ENCODE results near the gene MEN1. TPM values are rescaled to one million over a fixed set of nuclear protein-coding genes. Genes with fewer than 3 reads are reported as not detected.

Gene MEN1
- total RNA-seq, 4 donors from 2014 or later = 8.6 to 15.8 (median 13.4) TPM

DNA sequence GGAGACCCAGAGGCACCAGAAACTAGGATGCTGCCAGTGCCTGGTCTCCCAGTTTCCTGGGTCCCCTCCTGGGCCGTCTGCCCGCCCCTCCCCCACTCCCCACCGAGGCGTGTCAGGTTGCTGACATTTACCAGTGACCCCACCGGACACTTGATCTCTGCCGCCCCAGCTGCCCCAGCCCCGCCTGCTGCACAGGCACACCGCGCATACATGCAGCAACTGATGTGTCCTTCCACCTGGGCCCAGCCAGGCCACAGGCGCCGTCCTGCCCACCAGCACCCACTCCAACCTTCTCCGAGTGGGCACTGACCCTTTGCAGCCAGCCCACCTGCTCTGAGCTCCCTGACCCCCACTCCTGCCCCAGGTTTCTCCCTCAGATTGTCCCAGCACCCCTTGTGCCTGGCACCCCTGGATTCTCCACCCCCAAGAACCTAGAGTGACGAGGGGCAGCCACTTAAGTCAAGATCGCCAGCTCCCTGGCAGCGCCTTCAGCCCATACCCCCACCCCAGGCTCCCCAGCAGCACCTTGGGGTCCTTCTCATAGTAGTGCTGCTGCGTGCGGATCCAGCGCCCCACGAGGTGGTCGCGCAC lies 51.1 kb downstream of the MEN1 start:
- TF ChIP-seq, protein P1, sequence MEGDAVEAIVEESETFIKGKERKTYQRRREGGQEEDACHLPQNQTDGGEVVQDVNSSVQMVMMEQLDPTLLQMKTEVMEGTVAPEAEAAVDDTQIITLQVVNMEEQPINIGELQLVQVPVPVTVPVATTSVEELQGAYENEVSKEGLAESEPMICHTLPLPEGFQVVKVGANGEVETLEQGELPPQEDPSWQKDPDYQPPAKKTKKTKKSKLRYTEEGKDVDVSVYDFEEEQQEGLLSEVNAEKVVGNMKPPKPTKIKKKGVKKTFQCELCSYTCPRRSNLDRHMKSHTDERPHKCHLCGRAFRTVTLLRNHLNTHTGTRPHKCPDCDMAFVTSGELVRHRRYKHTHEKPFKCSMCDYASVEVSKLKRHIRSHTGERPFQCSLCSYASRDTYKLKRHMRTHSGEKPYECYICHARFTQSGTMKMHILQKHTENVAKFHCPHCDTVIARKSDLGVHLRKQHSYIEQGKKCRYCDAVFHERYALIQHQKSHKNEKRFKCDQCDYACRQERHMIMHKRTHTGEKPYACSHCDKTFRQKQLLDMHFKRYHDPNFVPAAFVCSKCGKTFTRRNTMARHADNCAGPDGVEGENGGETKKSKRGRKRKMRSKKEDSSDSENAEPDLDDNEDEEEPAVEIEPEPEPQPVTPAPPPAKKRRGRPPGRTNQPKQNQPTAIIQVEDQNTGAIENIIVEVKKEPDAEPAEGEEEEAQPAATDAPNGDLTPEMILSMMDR (IDR thresholded peaks at IDR 0.05; ENCODE audit: low read depth) = no peak

DNA sequence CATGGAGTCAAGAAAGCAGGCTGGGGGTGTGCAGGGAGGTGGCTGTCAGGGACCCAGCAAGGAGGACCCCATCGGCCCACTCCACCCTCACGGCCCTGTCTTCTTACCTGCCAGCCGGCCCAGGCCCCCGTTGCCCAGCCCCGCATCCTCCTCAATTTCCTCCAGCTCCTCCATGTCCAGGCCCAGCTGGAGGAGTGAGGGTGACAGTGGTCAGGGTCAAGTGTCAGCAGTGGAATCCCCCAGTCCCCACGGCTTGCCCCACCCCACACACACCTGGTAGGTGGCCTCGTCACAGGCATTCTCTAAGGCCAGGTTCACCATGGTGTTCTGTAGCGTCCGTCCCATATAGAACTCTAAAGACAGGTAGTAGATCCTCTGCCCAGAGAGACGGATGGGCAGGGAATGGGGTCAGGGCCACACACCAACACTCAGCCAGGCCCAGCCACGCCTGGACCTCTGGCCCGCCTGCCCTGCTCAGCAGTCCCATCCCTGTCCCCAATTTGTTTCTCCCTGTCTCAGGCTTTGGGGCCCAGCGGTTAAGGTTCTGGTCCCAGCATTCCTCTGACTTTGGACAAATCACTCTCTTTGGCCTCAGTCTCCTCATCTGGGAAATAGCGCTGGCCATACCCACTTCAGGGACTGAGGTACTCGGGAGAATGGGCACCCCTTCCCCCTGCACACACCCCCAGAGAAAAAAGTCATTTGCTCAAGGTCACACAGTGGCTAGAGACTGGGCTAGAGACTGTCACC lies 51.8 kb downstream of the MEN1 start:
- TF ChIP-seq, protein P1 (IDR thresholded peaks at IDR 0.05; ENCODE audit: low read depth) = no peak

- TF ChIP-seq, protein P1 (IDR thresholded peaks at IDR 0.05; ENCODE audit: low read depth) = no peak
Observed at GRCh38 chr11:64757549-64758329, 52.6 kb downstream of the MEN1 start.

DNA sequence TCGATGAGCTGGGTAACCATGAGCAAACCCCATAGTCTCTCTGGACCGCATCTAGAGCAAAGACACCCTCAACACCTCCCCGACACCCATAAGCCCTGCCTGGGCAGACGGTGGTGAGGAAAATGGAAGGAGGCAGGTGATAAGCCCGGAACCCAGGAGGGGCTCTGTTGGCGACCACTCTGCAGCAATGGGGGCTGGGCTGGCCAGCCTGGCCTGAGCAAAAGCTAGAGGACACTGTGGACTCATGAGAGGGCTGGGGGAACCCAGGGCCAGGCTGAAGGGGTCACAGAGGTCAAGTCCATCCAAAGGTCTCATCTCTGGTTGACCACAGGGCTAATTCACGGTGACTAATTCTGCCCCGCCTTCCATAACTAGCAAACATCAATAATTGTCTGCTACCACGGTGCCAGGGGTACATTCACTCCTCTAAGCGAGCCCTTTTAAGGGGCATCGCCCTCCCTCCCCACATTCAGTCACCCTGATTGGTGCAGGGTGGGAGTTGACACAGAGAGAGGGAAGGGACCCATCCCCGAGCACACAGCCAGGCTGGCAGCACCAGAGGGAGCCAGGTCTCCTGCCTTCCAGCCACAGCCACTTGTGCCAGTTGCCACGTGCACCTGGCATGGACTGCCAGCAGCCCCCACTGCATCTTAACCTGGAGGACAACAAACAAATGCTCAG lies 54.5 kb downstream of the MEN1 start:
- TF ChIP-seq, protein P1 (IDR thresholded peaks at IDR 0.05; ENCODE audit: low read depth) = no peak

DNA sequence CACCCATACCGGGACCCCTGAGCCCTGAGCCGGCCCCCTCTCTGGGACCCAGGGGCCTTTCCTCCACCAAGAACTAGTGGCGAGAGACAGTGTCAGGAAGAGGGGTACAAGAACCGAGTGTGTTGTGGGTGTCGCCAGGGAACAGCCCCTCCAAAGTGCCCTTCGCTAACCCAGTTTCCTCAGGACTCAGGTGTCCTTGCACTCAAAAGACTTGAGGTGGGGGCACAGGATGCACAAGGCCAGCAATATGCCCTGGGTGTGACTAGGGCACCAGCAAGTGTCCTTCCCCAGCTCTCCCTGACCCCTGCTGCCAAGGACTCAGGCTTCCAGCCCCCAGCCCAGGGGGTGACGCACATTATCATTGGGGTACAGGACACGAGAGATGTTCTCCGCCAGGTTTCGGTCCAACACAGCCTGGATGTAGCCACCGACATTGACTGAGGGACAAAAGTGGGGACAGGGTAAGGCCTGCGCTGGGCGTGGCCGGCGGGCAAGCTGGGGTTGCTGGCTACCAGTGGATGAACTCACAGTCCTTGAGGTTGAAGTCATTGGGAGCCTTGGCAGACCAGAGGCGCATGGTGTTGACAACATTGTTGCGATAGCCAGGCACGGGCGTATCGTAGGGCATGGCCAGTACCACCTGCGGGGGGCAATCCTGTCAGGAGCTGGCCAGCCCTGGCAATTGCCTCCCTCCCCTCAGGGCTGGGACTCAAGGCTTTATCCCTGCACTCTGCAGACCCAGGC lies 55.3 kb downstream of the MEN1 start:
- TF ChIP-seq, protein P1 (IDR thresholded peaks at IDR 0.05; ENCODE audit: low read depth) = no peak

- TF ChIP-seq, protein P1 (IDR thresholded peaks at IDR 0.05; ENCODE audit: low read depth) = no peak
Observed at GRCh38 chr11:64754124-64754918, 56.0 kb downstream of the MEN1 start.

Data from subcutaneous adipose tissue (tissue), 4 donors.